HL-60/S4 treated with phorbol 12-myristate 13-acetate at 8.2 ng/mL for 4 days and 3 days (cell line): Measurements from ENCODE around the gene SRSF10.

ENCODE experiments used
- in situ Hi-C: fragments of 300-500 bp; cut with MboI; formaldehyde crosslinking; loops from 2 replicates; pipeline ENCODE4 v1.15.0; 2022; ENCODE audit warnings: low sequenced_read_pairs

Gene SRSF10

GRCh38 chr1:23914921-23915320 lies 65.2 kb downstream of the SRSF10 start:
- in situ Hi-C loops: loop anchor here (10.0 kb wide), 1 partner anchor 110 kb away; the partner anchor contains the start of gene GALE
